Activated T-helper 2 cell treated with anti-CD3 and anti-CD28 coated beads, Interferon-gamma antibody, Interleukin-2, Interleukin-4, amounts not matched to agents 10 μg/mL and 5 μg/mL and 100 μg/mL, durations not matched to agents 14 hours and 24 hours and 36 hours (primary cell): ENCODE results near the gene SUPV3L1. TPM values are rescaled to one million over a fixed set of nuclear protein-coding genes. Genes with fewer than 3 reads are reported as not detected.
A peak's percentile ranks its signal among the peaks of the same experiment; 100 is the strongest.
"Not testable (repeated sequence)": the region's sequence is repeated elsewhere in the genome, so short reads cannot be mapped to it uniquely, and the experiment has no call there.

ENCODE experiments used
- DNase-seq: peaks from one replicate; pipeline ENCODE4 v3.0.0; 2021; ENCODE audit warnings: low spot score
- H3K27ac Mint-ChIP-seq: one replicate; pipeline ENCODE4 v1.8.0; 2021; ENCODE audit warnings: mixed read lengths
- H3K27me3 Mint-ChIP-seq: one replicate; pipeline ENCODE4 v1.8.0; 2021; ENCODE audit warnings: low read depth, mixed read lengths
- H3K36me3 Mint-ChIP-seq: one replicate; pipeline ENCODE4 v1.8.0; 2021; ENCODE audit warnings: low read depth, mixed read lengths
- H3K4me1 Mint-ChIP-seq: one replicate; pipeline ENCODE4 v1.8.0; 2021; ENCODE audit warnings: low read depth, mixed read lengths
- H3K4me3 Mint-ChIP-seq: one replicate; pipeline ENCODE4 v1.8.0; 2021; ENCODE audit warnings: low read depth, mild to moderate bottlenecking, moderate library complexity, mixed read lengths
- H3K9me3 Mint-ChIP-seq: one replicate; pipeline ENCODE4 v1.8.0; 2021; ENCODE audit warnings: mixed read lengths
- intact Hi-C: fragments of 100-400 bp; cut with micrococcal nuclease; formaldehyde crosslinking; loops from one replicate; pipeline ENCODE4 v1.15.1; 2023
- total RNA-seq: library from RNA; stranded (reverse); gene quantifications from 2 replicates; pipeline ENCODE4 v1.2.3, GENCODE V29; 2022

Gene SUPV3L1
- 52.8 and 53.1 TPM in 2 replicates for total RNA-seq

DNA sequence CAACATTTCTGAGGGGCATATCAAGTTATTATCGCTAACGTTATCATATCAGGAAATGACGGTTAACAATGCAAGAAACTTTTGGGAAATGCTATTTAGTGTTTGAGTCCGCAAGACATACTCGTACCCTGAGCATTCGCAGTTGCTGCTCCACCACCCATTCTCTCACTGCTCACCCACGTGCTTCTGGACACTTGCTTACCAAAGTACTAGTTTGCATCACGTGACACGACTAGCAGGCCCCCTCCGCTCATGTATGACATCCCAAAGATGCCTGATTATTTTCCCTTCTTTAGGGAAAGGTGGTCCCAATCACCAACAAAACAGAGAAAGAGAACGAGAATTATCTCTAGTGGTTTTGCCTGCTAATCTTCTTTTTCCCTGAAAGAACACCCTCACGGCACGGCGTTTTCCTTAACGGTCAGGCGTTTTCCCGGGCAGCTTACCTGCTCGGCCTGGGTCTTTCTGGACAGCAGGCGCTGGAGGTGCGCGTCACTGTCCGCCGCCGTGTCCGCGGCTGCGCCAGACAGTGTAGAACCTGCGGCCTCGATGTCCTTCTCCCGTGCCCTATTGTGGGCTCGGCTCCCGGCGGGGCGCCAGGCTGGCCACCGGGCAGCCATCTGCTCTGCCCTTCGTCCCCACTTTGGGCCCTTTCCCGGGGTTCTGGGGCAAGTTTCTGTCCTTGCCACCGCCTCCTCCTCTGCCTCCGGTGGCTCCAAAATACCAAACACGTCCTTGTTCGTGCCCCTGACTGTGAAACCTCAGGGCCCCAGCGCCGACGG is at the start of gene SUPV3L1:
SUPV3L1 (plus strand) TSS at position 492 of the 782 bp plus-strand sequence; CDS start at position 550, 58 bp downstream.
- peaks cover 26% of the 10 kb centered on the region for H3K4me1 Mint-ChIP-seq
- intact Hi-C loops, result loop anchor here (1.0 to 2.0 kb wide), 4 partner anchors 24 to 191 kb away; partner anchors contain the start of genes KIFBP and SRGN
- H3K9me3 Mint-ChIP-seq, result no peaks in the 10 kb centered on the region
- no peaks in the 10 kb centered on the region for H3K27me3 Mint-ChIP-seq
- H3K27ac Mint-ChIP-seq, result peak within 1 kb of the TSS; percentile 100
- H3K4me3 Mint-ChIP-seq, result peak within 1 kb of the TSS; percentile 99
- peak; percentile 83 for DNase-seq
- peaks cover 9% of the 10 kb centered on the region for H3K36me3 Mint-ChIP-seq

DNA sequence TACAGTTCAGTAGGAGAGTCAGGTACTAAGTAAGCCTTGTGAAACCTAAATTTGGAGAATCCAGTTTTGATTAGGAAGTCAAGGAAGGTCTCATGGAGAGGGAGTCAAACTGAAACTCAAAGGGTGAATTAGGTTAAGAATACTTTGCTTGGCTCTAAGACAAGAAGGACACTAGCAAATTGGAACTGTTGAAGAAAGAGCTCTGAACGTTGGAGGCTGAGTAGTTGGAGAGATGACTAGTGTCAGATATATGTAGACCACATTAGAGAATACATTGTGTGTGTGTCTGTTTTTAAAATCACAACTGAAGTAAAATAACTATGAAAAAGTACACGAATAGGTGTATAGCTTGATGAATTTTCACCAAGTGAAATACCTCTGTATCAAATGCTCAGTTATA is 49.8 kb upstream of the SUPV3L1 start:
- no peaks in the 10 kb centered on the region for H3K9me3 Mint-ChIP-seq
- no peak overlapping the region for H3K27ac Mint-ChIP-seq

DNA sequence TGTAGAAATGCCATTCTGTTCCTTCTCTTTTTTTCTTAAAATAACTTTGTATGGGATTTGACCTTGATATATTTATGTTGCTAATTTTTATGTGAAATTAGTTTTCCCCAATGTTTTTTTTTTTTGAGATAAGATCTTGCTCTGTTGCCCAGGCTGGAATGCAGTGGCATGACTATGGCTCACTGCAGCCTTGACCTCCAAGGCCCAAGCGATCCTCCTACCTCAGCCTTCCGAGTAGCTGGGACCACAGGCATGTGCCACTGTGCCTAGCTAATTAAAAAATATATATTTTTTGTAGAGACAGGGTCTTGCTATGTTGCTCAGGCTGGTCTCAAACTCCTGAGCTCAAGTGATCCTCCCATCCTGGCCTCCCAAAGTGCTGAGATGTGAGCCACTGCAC is 40.1 kb upstream of the SUPV3L1 start:
- Mint-ChIP-seq H3K27ac (no peak overlapping the region), H3K36me3 (peaks cover 15% of the 10 kb centered on the region), H3K4me1 (no peaks in the 10 kb centered on the region), H3K27me3 (no peaks in the 10 kb centered on the region), H3K9me3 (no peaks in the 10 kb centered on the region), H3K4me3 (no peak overlapping the region)
- intact Hi-C loops, result no loop called here
- no peak for DNase-seq

More for the DNA sequence above, 49.8 kb upstream of the SUPV3L1 start:
- no peak overlapping the region for H3K4me3 Mint-ChIP-seq
- H3K36me3 Mint-ChIP-seq, result peaks cover 26% of the 10 kb centered on the region
- intact Hi-C loops, result no loop called here
- no peaks in the 10 kb centered on the region for H3K27me3 Mint-ChIP-seq
- DNase-seq, result no peak
- peaks cover 23% of the 10 kb centered on the region for H3K4me1 Mint-ChIP-seq

- Mint-ChIP-seq H3K4me3 (no peak overlapping the region), H3K9me3 (no peaks in the 10 kb centered on the region), H3K27me3 (no peaks in the 10 kb centered on the region), H3K36me3 (peaks cover 10% of the 10 kb centered on the region), H3K27ac (no peak overlapping the region), H3K4me1 (peaks cover 5% of the 10 kb centered on the region)
- intact Hi-C loops, result no loop called here
- DNase-seq, result no peak
Measured at GRCh38 chr10:69141304-69141703, 38.7 kb upstream of the SUPV3L1 start.

DNA sequence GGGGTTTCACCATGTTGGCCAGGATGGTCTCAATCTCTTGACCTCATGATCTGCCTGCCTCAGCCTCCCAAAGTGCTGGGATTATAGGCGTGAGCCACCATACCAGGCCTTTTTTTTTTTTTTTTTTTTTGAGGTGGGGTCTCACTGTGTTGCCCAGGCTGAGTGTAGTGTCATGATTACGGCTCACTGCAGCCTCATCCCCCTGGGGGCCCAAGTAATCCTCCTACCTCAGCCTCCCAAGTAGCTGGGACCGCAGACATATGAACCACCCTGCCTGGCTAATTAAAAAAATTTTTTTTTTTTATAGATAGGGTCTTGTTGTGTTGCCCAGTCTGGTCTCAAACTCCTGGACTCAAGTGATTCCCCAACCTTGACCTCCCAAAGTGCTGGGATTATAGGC is 38.0 kb upstream of the SUPV3L1 start:
- H3K9me3 Mint-ChIP-seq, H3K4me1 Mint-ChIP-seq, H3K36me3 Mint-ChIP-seq, H3K27me3 Mint-ChIP-seq, intact Hi-C loops, H3K27ac Mint-ChIP-seq, DNase-seq, H3K4me3 Mint-ChIP-seq: not testable (repeated sequence)

DNA sequence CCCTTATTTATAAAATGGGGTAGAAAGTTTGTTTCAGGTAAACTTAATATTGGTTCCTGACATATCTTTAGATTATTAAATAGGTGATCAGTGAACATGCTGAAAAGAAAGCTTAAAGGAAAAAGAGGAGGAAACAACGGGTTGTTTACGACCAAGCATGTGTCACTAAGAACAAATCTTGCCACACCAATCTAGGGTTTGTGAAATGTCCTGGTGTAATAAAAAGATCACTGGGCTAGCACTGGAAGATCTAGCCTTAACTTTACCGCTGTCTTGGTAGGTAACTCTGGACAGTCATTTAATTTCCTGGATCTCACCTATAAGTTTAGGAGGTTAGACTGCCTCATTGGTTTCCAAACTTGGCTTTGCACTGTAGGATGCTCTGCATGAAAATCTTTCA is 37.1 kb upstream of the SUPV3L1 start:
- H3K4me1 Mint-ChIP-seq, result peaks cover 12% of the 10 kb centered on the region

DNA sequence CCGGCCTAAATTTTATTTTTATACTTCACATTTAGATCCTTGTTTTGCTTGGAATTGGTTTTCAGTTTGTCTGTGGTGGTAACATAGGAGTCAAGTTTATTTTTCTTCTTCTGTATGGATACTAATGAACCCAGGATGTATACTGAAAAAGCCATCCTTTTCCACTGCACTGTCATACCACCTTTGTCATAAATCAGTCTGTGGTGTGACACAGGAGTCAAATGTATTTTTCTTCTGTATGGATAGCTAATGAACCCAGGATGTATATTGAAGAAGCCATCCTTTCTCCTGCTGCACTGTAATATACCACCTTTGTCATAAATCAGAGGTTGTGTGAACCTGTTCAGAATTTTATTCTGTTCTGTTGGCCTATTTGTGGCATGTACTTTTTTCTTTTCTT is 34.7 kb upstream of the SUPV3L1 start:
- intact Hi-C loops, result no loop called here
- Mint-ChIP-seq H3K9me3 (no peaks in the 10 kb centered on the region), H3K27me3 (no peaks in the 10 kb centered on the region), H3K4me3 (no peak overlapping the region), H3K36me3 (peaks cover 5% of the 10 kb centered on the region), H3K27ac (no peak overlapping the region), H3K4me1 (peaks cover 14% of the 10 kb centered on the region)
- no peak for DNase-seq

More for the DNA sequence above, 37.1 kb upstream of the SUPV3L1 start:
- H3K4me3 Mint-ChIP-seq, result no peak overlapping the region
- DNase-seq, result no peak
- H3K27me3 Mint-ChIP-seq, result no peaks in the 10 kb centered on the region
- H3K27ac Mint-ChIP-seq, result no peak overlapping the region
- H3K9me3 Mint-ChIP-seq, result no peaks in the 10 kb centered on the region
- intact Hi-C loops, result no loop called here
- H3K36me3 Mint-ChIP-seq, result peaks cover 7% of the 10 kb centered on the region

- Mint-ChIP-seq H3K27me3 (no peaks in the 10 kb centered on the region), H3K27ac (no peak overlapping the region), H3K9me3 (no peaks in the 10 kb centered on the region), H3K36me3 (peaks cover 5% of the 10 kb centered on the region), H3K4me3 (no peak overlapping the region), H3K4me1 (peaks cover 14% of the 10 kb centered on the region)
- DNase-seq, result no peak
- intact Hi-C loops, result no loop called here
Measured at GRCh38 chr10:69145864-69146263, 34.2 kb upstream of the SUPV3L1 start.

GRCh38 chr10:69146759-69147158 is 33.3 kb upstream of the SUPV3L1 start:
- peaks cover 14% of the 10 kb centered on the region for H3K4me1 Mint-ChIP-seq
- H3K4me3 Mint-ChIP-seq, result no peak overlapping the region
- no peaks in the 10 kb centered on the region for H3K9me3 Mint-ChIP-seq
- H3K27ac Mint-ChIP-seq, result no peak overlapping the region
- intact Hi-C loops, result no loop called here
- DNase-seq, result no peak
- H3K36me3 Mint-ChIP-seq, result peaks cover 5% of the 10 kb centered on the region
- no peaks in the 10 kb centered on the region for H3K27me3 Mint-ChIP-seq

- H3K27ac Mint-ChIP-seq, result no peak overlapping the region
- intact Hi-C loops, result no loop called here
- H3K4me3 Mint-ChIP-seq, result no peak overlapping the region
- peaks cover 2% of the 10 kb centered on the region for H3K36me3 Mint-ChIP-seq
- no peak for DNase-seq
- no peaks in the 10 kb centered on the region for H3K9me3 Mint-ChIP-seq
- H3K27me3 Mint-ChIP-seq, result no peaks in the 10 kb centered on the region
- H3K4me1 Mint-ChIP-seq, result peaks cover 5% of the 10 kb centered on the region
Measured at GRCh38 chr10:69151984-69152383, 28.1 kb upstream of the SUPV3L1 start.

GRCh38 chr10:69153227-69153626 is 26.8 kb upstream of the SUPV3L1 start:
- DNase-seq, result no peak
- Mint-ChIP-seq H3K36me3 (peaks cover 3% of the 10 kb centered on the region), H3K27me3 (no peaks in the 10 kb centered on the region), H3K9me3 (no peaks in the 10 kb centered on the region), H3K27ac (no peak overlapping the region), H3K4me3 (no peak overlapping the region), H3K4me1 (peaks cover 2% of the 10 kb centered on the region)
- intact Hi-C loops, result no loop called here

DNA sequence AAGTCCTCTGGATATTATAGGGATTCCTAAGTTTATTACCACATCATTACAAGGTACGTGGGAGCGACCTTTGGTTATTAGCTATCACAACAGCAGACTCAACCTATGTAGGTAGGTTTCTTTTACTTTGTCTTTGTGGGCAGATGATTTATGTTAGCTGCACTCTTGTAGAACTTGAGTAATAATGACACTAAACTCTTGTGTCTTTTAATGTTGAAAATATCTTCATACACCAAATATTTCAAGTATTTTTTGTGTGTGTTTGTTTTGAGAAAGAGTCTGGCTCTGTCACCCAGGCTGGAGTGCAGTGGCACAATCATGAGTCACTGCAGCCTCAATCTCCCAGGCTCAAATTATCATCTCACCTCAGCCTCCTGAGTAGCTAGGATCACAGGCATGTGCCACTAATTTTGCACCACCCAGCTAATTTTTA is 19.2 kb upstream of the SUPV3L1 start:
- Mint-ChIP-seq H3K9me3 (no peaks in the 10 kb centered on the region), H3K4me3 (no peak overlapping the region), H3K4me1 (no peaks in the 10 kb centered on the region), H3K36me3 (peaks cover 24% of the 10 kb centered on the region), H3K27me3 (no peaks in the 10 kb centered on the region), H3K27ac (no peak overlapping the region)
- intact Hi-C loops, result no loop called here
- DNase-seq, result no peak

DNA sequence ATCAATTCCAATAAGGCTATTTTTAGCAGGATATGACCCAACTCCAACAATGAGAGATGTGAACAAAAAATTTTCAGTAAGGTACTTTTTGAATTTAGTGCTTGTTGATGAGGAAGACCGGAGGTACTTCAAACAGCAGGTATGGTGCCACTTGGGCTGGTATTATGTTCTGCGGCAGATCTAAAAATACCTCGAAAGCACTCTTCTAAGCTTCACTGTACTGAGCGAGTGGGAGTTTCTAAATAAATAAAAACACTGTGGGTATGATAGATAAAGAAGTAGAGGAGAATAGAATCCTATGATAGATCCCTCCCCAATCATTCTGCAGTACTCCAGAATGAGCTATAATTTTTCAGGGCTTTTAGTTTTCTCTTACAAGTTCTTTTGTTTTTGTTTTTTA is 11.5 kb upstream of the SUPV3L1 start:
- Mint-ChIP-seq H3K36me3 (peaks cover 37% of the 10 kb centered on the region), H3K4me3 (no peak overlapping the region), H3K9me3 (no peaks in the 10 kb centered on the region), H3K27ac (no peak overlapping the region), H3K4me1 (peaks cover 2% of the 10 kb centered on the region), H3K27me3 (no peaks in the 10 kb centered on the region)
- intact Hi-C loops, result no loop called here
- no peak for DNase-seq
